ENCODE results near the gene KCNMA1.

Gene KCNMA1

GRCh38 chr10:77333610-77334340 lies 303.8 kb downstream of the KCNMA1 start:
- DNase-seq (ENCODE audit: low spot score): no peak

GRCh38 chr10:77332256-77332655 lies 305.4 kb downstream of the KCNMA1 start:
- DNase-seq (ENCODE audit: low spot score): no peak

- peak; percentile 38 for DNase-seq (ENCODE audit: low spot score)
Measured at GRCh38 chr10:77328272-77328816, 309.3 kb downstream of the KCNMA1 start.

- DNase-seq (ENCODE audit: low spot score): no peak
Measured at GRCh38 chr10:77325233-77325537, 312.4 kb downstream of the KCNMA1 start.

GRCh38 chr10:77321838-77322237 lies 315.8 kb downstream of the KCNMA1 start:
- no peak for DNase-seq (ENCODE audit: low spot score)

- DNase-seq (ENCODE audit: low spot score): peak; percentile 50
Measured at GRCh38 chr10:77320971-77321471, 316.6 kb downstream of the KCNMA1 start.

GRCh38 chr10:77319557-77319956 lies 318.1 kb downstream of the KCNMA1 start:
- DNase-seq (ENCODE audit: low spot score): no peak

GRCh38 chr10:77318739-77319138 lies 318.9 kb downstream of the KCNMA1 start:
- no peak for DNase-seq (ENCODE audit: low spot score)

- no peak for DNase-seq (ENCODE audit: low spot score)
Measured at GRCh38 chr10:77317221-77317620, 320.4 kb downstream of the KCNMA1 start.

GRCh38 chr10:77315496-77316129 lies 322.0 kb downstream of the KCNMA1 start:
- DNase-seq (ENCODE audit: low spot score): no peak

- peak; percentile 40 for DNase-seq (ENCODE audit: low spot score)
Measured at GRCh38 chr10:77313066-77313750, 324.4 kb downstream of the KCNMA1 start.

- DNase-seq (ENCODE audit: low spot score): no peak
Measured at GRCh38 chr10:77311186-77311585, 326.4 kb downstream of the KCNMA1 start.

GRCh38 chr10:77310288-77310840 lies 327.2 kb downstream of the KCNMA1 start:
- DNase-seq (ENCODE audit: low spot score): no peak

GRCh38 chr10:77309509-77309908 lies 328.1 kb downstream of the KCNMA1 start:
- DNase-seq (ENCODE audit: low spot score): no peak

GRCh38 chr10:77309092-77309491 lies 328.5 kb downstream of the KCNMA1 start:
- DNase-seq (ENCODE audit: low spot score): no peak

- no peak for DNase-seq (ENCODE audit: low spot score)
Measured at GRCh38 chr10:77308084-77308732, 329.4 kb downstream of the KCNMA1 start.

- no peak for DNase-seq (ENCODE audit: low spot score)
Measured at GRCh38 chr10:77306666-77307065, 330.9 kb downstream of the KCNMA1 start.

- peak; percentile 54 for DNase-seq (ENCODE audit: low spot score)
Measured at GRCh38 chr10:77305650-77306632, 331.7 kb downstream of the KCNMA1 start.

GRCh38 chr10:77304192-77304591 lies 333.4 kb downstream of the KCNMA1 start:
- no peak for DNase-seq (ENCODE audit: low spot score)

- peak; percentile 58 for DNase-seq (ENCODE audit: low spot score)
Measured at GRCh38 chr10:77301305-77301730, 336.3 kb downstream of the KCNMA1 start.

Measured in GM03348 (cell line).